Measurements from ENCODE around the gene RNF2.

- TF ChIP-seq CTCF (conservative IDR thresholded peaks at IDR 0.05 in 1 of 2, IDR thresholded peaks at IDR 0.05 in 1 of 2; ENCODE audit: extremely low read depth in 1 of 2, insufficient read depth in 1 of 2, low read depth in 1 of 2, low read length in 2 of 2), result no peak
- no peak for TF ChIP-seq EZH2 (IDR thresholded peaks at IDR 0.05; ENCODE audit: borderline replicate concordance, low read length)
These were observed 28.4 kb downstream of the RNF2 start for GRCh38 chr1:185073725-185074124.
